K562 (cell line): ENCODE data around the gene GNAS-AS1. TPM values are rescaled to one million over a fixed set of nuclear protein-coding genes. Genes with fewer than 3 reads are reported as not detected.
A peak's percentile ranks its signal among the peaks of the same experiment; 100 is the strongest.

Experiments used
- ATAC-seq: fragments of 200-7000 bp; cut with Tn5 transposase; 3 replicates; pipeline ENCODE4 v1.9.1; 2020; ENCODE audit warnings: moderate library complexity
- BruUV-seq: library from RNA; stranded (reverse); fragments of 400-500 nt; replicated peaks from 2 replicates; lab custom pipeline; 2021; lab: Mats Ljungman, UMichigan
- CTCF ChIA-PET: fragments of 300-600 bp; formaldehyde crosslinking; extraction: SDS; loops from one replicate; lab custom pipeline; 2021; ENCODE audit warnings: low intra/inter-chr PET ratio; lab: Yijun Ruan, JAX
- POLR2A ChIA-PET: fragments of 300-600, 350-650 bp; sonication (Branson Sonifier 250); formaldehyde crosslinking; extraction: SDS; loops from one replicate; lab custom pipeline; 2021; ENCODE audit warnings: antibody characterized with exemption, inconsistent platforms; lab: Yijun Ruan, JAX
- DNase-seq, 4 experiments: peaks; one replicate each; pipeline versions ENCODE4 v3.0.0 to v3.0.0-alpha.2; 2011 to 2018; ENCODE audit warnings: low spot score in 3 of 4, mixed read lengths in 3 of 4; ENCODE audit errors: extremely low read depth in 1 of 4
- FAIRE-seq: peaks from 2 replicates; lab custom pipeline; 2011; peaks lifted over from hg19 to GRCh38; lab: Jason Lieb, UNC
- H2AFZ ChIP-seq: 2 replicates; pipeline ENCODE4 v1.6.0; 2011; ENCODE audit warnings: low read depth, low read length, control low read depth, inconsistent platforms
- H3K27ac ChIP-seq: fragments of 200-600 bp; 3 replicates; pipeline ENCODE4 v1.8.0; 2011; ENCODE audit warnings: low read depth, mild to moderate bottlenecking, control low read depth, inconsistent platforms, low read length, moderate library complexity, mixed read lengths; ENCODE audit errors: extremely low read depth
- H3K27me3 ChIP-seq, 2 experiments: fragments of 300-600 bp in 1 of 2; 2 replicates in 1 of 2; 3 replicates in 1 of 2; pipeline versions ENCODE4 v1.6.0 to v1.8.0; 2011; ENCODE audit warnings: inconsistent platforms in 2 of 2, low read length in 2 of 2, mild to moderate bottlenecking in 1 of 2, mixed read lengths in 1 of 2, moderate library complexity in 1 of 2; ENCODE audit not compliant: control insufficient read depth in 2 of 2, insufficient read depth in 2 of 2
- H3K36me3 ChIP-seq: fragments of 300-600 bp; 3 replicates; pipeline ENCODE4 v1.8.0; 2011; ENCODE audit warnings: mild to moderate bottlenecking, low read length, inconsistent platforms; ENCODE audit not compliant: control insufficient read depth, insufficient read depth
- H3K4me1 ChIP-seq, 2 experiments: fragments of 200-600 bp in 1 of 2; replicated peaks in 1 of 2; 2 replicates in 1 of 2; 3 replicates in 1 of 2; pipeline versions ENCODE4 v1.5.1 to v1.8.0; 2011; ENCODE audit warnings: inconsistent platforms in 2 of 2, low read length in 2 of 2, mild to moderate bottlenecking in 1 of 2, mixed read lengths in 1 of 2, moderate library complexity in 1 of 2; ENCODE audit not compliant: control insufficient read depth in 2 of 2, insufficient read depth in 2 of 2
- H3K4me2 ChIP-seq: 2 replicates; pipeline ENCODE4 v1.6.1; 2011; ENCODE audit warnings: low read length, control low read depth, inconsistent platforms, mixed read lengths; ENCODE audit not compliant: insufficient read depth
- H3K4me3 ChIP-seq: fragments of 200-600 bp; sonication (generic), shearing (Covaris generic); 2 replicates; pipeline ENCODE4 v1.5.1; 2016; ENCODE audit warnings: control low read depth, inconsistent platforms
- H3K79me2 ChIP-seq: fragments of 200-600 bp; 3 replicates; pipeline ENCODE4 v1.8.0; 2011; ENCODE audit warnings: low read length, inconsistent platforms; ENCODE audit not compliant: control insufficient read depth, insufficient read depth
- H3K9ac ChIP-seq, 2 experiments: 2 replicates each; pipeline versions ENCODE4 v1.6.0 to v1.6.1; 2011; ENCODE audit warnings: low read depth in 2 of 2, low read length in 2 of 2, control low read depth in 1 of 2, inconsistent platforms in 1 of 2, mild to moderate bottlenecking in 1 of 2, mixed read lengths in 1 of 2; ENCODE audit not compliant: insufficient read depth in 1 of 2
- H3K9me1 ChIP-seq: one replicate; pipeline ENCODE4 v1.6.0; 2011; ENCODE audit warnings: inconsistent platforms, mild to moderate bottlenecking, low read length, moderate library complexity; ENCODE audit not compliant: control insufficient read depth, insufficient read depth
- H3K9me3 ChIP-seq: replicated peaks from 2 replicates; pipeline ENCODE4 v1.5.1; 2011; ENCODE audit warnings: low read depth, low read length, inconsistent platforms; ENCODE audit not compliant: control insufficient read depth, insufficient read depth
- H4K20me1 ChIP-seq: replicated peaks from 2 replicates; pipeline ENCODE4 v1.6.1; 2011; ENCODE audit warnings: low read length, inconsistent platforms, mixed read lengths; ENCODE audit not compliant: control insufficient read depth, insufficient read depth
- CC2D1A ChIP-seq: fragments of 450-650 bp; IDR thresholded peaks from 2 replicates; pipeline ENCODE4 v1.6.1; 2017; ENCODE audit warnings: mild to moderate bottlenecking
- CHD1 ChIP-seq: fragments of 200-600 bp; sonication (generic); IDR thresholded peaks from one replicate; pipeline ENCODE4 v1.6.1; 2012; ENCODE audit warnings: mild to moderate bottlenecking, moderate library complexity, low read length, inconsistent platforms
- HNRNPLL ChIP-seq: fragments of 200-400 bp; formaldehyde crosslinking; IDR thresholded peaks from 2 replicates; pipeline ENCODE4 v1.6.1; 2017; ENCODE audit warnings: low read length, low read depth, mild to moderate bottlenecking; ENCODE audit not compliant: poor library complexity, severe bottlenecking
- KLF6 ChIP-seq: fragments of 250-450 bp; sonication (Bioruptor Pico); IDR thresholded peaks from 2 replicates; pipeline ENCODE4 v1.4.0; 2020; ENCODE audit warnings: mild to moderate bottlenecking, moderate library complexity, borderline replicate concordance
- MBD2 ChIP-seq: sonication (generic); IDR thresholded peaks from 2 replicates; pipeline ENCODE4 v1.6.1; 2016; ENCODE audit warnings: low read depth, borderline replicate concordance
- MTA1 ChIP-seq: fragments of 450-650 bp; IDR thresholded peaks from 2 replicates; pipeline ENCODE4 v1.6.1; 2017; ENCODE audit warnings: borderline replicate concordance
- MTF1 ChIP-seq: fragments of 250-450 bp; sonication (Bioruptor Pico); IDR thresholded peaks from 2 replicates; pipeline ENCODE4 v1.9.0; 2021; ENCODE audit warnings: moderate library complexity, mild to moderate bottlenecking, inconsistent platforms, borderline replicate concordance
- POLR3G ChIP-seq: IDR thresholded peaks from 2 replicates; pipeline ENCODE4 v1.6.1; 2011; ENCODE audit not compliant: insufficient read length, insufficient replicate concordance; ENCODE audit errors: extremely low read depth
- TAF1 ChIP-seq: IDR thresholded peaks from 2 replicates; pipeline ENCODE4 v1.6.1; 2011; ENCODE audit warnings: mild to moderate bottlenecking, low read length, moderate library complexity; ENCODE audit not compliant: insufficient read depth, control insufficient read depth, severe bottlenecking; ENCODE audit errors: extremely low read depth
- TRIM28 ChIP-seq: fragments of 450-650 bp; IDR thresholded peaks from 2 replicates; pipeline ENCODE4 v1.6.1; 2017
- ZNF57 ChIP-seq: fragments of 450-650 bp; formaldehyde crosslinking; IDR thresholded peaks from 2 replicates; pipeline ENCODE4 v1.4.0; 2020; ENCODE audit warnings: mild to moderate bottlenecking, moderate library complexity
- WGBS: fragments of 100-300 bp; shearing (Covaris generic); methylation state at CpG from one replicate; pipeline ENCODE4 v1.1.6; 2016; ENCODE audit warnings: low coverage, mixed read lengths; ENCODE audit not compliant: insufficient coverage; ENCODE audit errors: missing lambda C conversion rate; 5-methylcytosine and 5-hydroxymethylcytosine counted together
- in situ Hi-C: fragments of 300-500 bp; cut with MboI; formaldehyde crosslinking; loops from 4 replicates; pipeline ENCODE4 v1.15.0; 2018; ENCODE audit warnings: inconsistent platforms, mixed read lengths
- intact Hi-C: fragments of 100-400 bp; cut with micrococcal nuclease; formaldehyde crosslinking; loops from 2 replicates; pipeline ENCODE4 v1.14.2; 2022
- polyA plus RNA-seq, 8 experiments: library from polyadenylated mRNA; depleted of rRNA in 4 of 8; stranded (reverse) in 5 of 8; unstranded in 3 of 8; fragments of >200 nt; fragmentation: Nextera tagmentation in 2 of 8; fragmentation: Illumina TruSeq in 1 of 8; extraction: Ambion mirVana in 2 of 8; extraction: Trizol in 1 of 8; gene quantifications; 2 replicates each; pipeline versions ENCODE4 v1.2.1 to v1.2.3, GENCODE V29; 2011 to 2014; ENCODE audit warnings: inconsistent platforms in 1 of 8, missing spikeins in 1 of 8
- total RNA-seq, 7 experiments: library from RNA; depleted of rRNA in 6 of 7; stranded (reverse); fragments of >200 nt in 6 of 7; fragmentation: Illumina TruSeq in 2 of 7; extraction: Trizol in 2 of 7; gene quantifications; 2 replicates each; pipeline versions ENCODE4 v1.2.1 to v1.2.3, GENCODE V29; 2011 to 2021; ENCODE audit warnings: low replicate concordance in 1 of 7
- TF ChIP-seq, protein P1 (sequence below): fragments of 250-450 bp; sonication (Bioruptor Pico); IDR thresholded peaks from 2 replicates; pipeline ENCODE4 v1.4.0; 2020; ENCODE audit warnings: mild to moderate bottlenecking, moderate library complexity
- TF ChIP-seq, protein P2 (sequence below): sonication (generic); formaldehyde crosslinking; IDR thresholded peaks from 2 replicates; pipeline ENCODE4 v1.8.1; 2023; ENCODE audit warnings: mild to moderate bottlenecking, missing genetic modification reagents
- TF ChIP-seq, protein P3 (sequence below): sonication (generic); formaldehyde crosslinking; IDR thresholded peaks from 2 replicates; pipeline ENCODE4 v1.4.0; 2020; ENCODE audit warnings: mild to moderate bottlenecking, missing genetic modification reagents

The GNAS-AS1 gene
- total and polyA plus RNA-seq, 9 of the 15 experiments (the other 6 are each of a cell fraction or from before 2014, with no cell fraction given): 0.04 to 2.5 (median 0.25) TPM

DNA sequence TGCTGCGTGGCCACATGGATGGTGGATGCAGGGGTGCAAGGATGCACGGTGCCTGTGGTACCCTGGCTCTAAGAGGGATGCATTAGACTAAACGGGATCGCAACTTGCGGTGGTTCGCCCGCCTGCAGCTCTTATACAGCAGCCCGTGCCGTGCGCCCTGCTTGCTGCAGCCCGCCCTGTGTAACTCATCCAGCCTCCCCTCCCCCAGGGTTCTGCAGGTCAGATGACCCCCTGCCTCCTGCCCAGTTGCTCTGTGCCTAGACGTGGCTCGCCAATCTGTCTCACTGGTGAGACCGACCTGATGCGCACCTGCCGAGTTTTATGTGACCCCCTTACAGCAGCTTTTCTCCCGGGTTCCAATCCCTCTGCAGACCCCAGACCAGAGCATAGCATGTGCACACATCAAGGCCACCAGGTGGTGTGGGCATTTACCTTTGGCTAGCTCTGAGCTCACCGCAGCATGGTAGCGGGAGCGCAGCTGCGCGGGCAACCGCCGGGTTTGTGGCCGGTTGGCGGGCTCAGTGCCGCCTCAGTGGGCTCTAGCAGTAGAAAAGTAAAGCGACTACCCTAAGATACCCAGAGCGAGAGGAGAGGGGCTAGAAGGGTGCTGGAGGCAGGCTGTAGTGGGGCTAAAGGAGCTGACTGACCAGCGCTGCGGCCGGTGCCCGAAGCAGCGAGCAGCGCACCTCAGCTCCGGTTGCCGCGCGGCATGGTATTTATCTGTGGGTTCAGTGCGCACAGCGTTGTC is 693 bp upstream of the GNAS-AS1 start:
- ATAC-seq (no peak), FAIRE-seq (no peak), DNase-seq (no peak)
- Histone ChIP-seq H3K9me3 (no peaks in the 10 kb centered on the region), H3K36me3 (no peaks in the 10 kb centered on the region), H3K27ac (no peak overlapping the region), H3K9ac (no peak overlapping the region), H2AFZ (peak overlapping the region; percentile 63; the same call in 1 of the 2 replicates), H3K9me1 (no peaks in the 10 kb centered on the region), H3K4me3 (no peak overlapping the region), H3K79me2 (no peaks in the 10 kb centered on the region), H4K20me1 (no peaks in the 10 kb centered on the region), H3K27me3 (peaks cover 0 to 21% of the 10 kb centered on the region in 2 experiments; a peak in 2 of 5 replicates), H3K4me2 (peak overlapping the region; percentile 54; the same call in 1 of the 2 replicates), H3K4me1 (peaks cover 0 to 39% of the 10 kb centered on the region in 2 experiments; a peak in 2 of 5 replicates)
- CTCF ChIA-PET: interaction anchor here (0.6 to 1.2 kb wide), 2 partner anchors 197 to 369 kb away, joined by 4 to 6 read pairs; no protein-coding TSS in a partner anchor
- POLR2A ChIA-PET: no interaction called here
- 48% methylated on average over 31 of the region's 41 CpGs for WGBS
- in situ Hi-C loops: loop anchor here (10.0 kb wide), 1 partner anchor 367 kb away; no protein-coding TSS in a partner anchor
- no TSS peak for BruUV-seq
- intact Hi-C loops: no loop called here
- TF ChIP-seq POLR3G: no peak
- no peak for TF ChIP-seq TAF1
- TF ChIP-seq CC2D1A: no peak
- TF ChIP-seq HNRNPLL: no peak
- TF ChIP-seq, protein P1, sequence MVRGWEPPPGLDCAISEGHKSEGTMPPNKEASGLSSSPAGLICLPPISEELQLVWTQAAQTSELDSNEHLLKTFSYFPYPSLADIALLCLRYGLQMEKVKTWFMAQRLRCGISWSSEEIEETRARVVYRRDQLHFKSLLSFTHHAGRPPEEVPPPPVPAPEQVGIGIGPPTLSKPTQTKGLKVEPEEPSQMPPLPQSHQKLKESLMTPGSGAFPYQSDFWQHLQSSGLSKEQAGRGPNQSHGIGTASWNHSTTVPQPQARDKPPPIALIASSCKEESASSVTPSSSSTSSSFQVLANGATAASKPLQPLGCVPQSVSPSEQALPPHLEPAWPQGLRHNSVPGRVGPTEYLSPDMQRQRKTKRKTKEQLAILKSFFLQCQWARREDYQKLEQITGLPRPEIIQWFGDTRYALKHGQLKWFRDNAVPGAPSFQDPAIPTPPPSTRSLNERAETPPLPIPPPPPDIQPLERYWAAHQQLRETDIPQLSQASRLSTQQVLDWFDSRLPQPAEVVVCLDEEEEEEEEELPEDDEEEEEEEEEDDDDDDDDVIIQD (CRISPR knock-in tag): no peak
- TF ChIP-seq, protein P2, sequence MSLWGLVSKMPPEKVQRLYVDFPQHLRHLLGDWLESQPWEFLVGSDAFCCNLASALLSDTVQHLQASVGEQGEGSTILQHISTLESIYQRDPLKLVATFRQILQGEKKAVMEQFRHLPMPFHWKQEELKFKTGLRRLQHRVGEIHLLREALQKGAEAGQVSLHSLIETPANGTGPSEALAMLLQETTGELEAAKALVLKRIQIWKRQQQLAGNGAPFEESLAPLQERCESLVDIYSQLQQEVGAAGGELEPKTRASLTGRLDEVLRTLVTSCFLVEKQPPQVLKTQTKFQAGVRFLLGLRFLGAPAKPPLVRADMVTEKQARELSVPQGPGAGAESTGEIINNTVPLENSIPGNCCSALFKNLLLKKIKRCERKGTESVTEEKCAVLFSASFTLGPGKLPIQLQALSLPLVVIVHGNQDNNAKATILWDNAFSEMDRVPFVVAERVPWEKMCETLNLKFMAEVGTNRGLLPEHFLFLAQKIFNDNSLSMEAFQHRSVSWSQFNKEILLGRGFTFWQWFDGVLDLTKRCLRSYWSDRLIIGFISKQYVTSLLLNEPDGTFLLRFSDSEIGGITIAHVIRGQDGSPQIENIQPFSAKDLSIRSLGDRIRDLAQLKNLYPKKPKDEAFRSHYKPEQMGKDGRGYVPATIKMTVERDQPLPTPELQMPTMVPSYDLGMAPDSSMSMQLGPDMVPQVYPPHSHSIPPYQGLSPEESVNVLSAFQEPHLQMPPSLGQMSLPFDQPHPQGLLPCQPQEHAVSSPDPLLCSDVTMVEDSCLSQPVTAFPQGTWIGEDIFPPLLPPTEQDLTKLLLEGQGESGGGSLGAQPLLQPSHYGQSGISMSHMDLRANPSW (CRISPR knock-in tag): no peak
- TF ChIP-seq CHD1: no peak
- TF ChIP-seq ZNF57 (CRISPR knock-in tag): no peak
- TF ChIP-seq MTA1: no peak
- no peak for TF ChIP-seq MBD2
- no peak for TF ChIP-seq KLF6 (CRISPR knock-in tag)
- TF ChIP-seq MTF1: no peak
- TF ChIP-seq, protein P3, sequence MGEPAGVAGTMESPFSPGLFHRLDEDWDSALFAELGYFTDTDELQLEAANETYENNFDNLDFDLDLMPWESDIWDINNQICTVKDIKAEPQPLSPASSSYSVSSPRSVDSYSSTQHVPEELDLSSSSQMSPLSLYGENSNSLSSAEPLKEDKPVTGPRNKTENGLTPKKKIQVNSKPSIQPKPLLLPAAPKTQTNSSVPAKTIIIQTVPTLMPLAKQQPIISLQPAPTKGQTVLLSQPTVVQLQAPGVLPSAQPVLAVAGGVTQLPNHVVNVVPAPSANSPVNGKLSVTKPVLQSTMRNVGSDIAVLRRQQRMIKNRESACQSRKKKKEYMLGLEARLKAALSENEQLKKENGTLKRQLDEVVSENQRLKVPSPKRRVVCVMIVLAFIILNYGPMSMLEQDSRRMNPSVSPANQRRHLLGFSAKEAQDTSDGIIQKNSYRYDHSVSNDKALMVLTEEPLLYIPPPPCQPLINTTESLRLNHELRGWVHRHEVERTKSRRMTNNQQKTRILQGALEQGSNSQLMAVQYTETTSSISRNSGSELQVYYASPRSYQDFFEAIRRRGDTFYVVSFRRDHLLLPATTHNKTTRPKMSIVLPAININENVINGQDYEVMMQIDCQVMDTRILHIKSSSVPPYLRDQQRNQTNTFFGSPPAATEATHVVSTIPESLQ (CRISPR knock-in tag): no peak
- no peak for TF ChIP-seq TRIM28
